ENCODE results near the gene NEDD4.

The NEDD4 gene

GRCh38 chr15:55784286-55784685, 209.1 kb downstream of the NEDD4 start:
- TF ChIP-seq CTCF (IDR thresholded peaks at IDR 0.05; ENCODE audit: low read depth, low read length, missing control alignments) = no peak
- no peak for DNase-seq (ENCODE audit: extremely low read depth, low read depth)

GRCh38 chr15:55782901-55783300, 210.5 kb downstream of the NEDD4 start:
- no peak overlapping the region for H3K4me3 ChIP-seq (replicated peaks; ENCODE audit: low read depth, low read length)
- TF ChIP-seq CTCF (IDR thresholded peaks at IDR 0.05; ENCODE audit: low read depth, low read length, missing control alignments) = no peak
- DNase-seq (ENCODE audit: extremely low read depth, low read depth) = peak; percentile 91

More at GRCh38 chr15:55784286-55784685, 209.1 kb downstream of the NEDD4 start:
- H3K4me3 ChIP-seq (replicated peaks; ENCODE audit: low read depth, low read length) = no peak overlapping the region

- DNase-seq (ENCODE audit: extremely low read depth, low read depth) = no peak
- no peak overlapping the region for H3K4me3 ChIP-seq (replicated peaks; ENCODE audit: low read depth, low read length)
- TF ChIP-seq CTCF (IDR thresholded peaks at IDR 0.05; ENCODE audit: low read depth, low read length, missing control alignments) = no peak
These were observed 213.1 kb downstream of the NEDD4 start for GRCh38 chr15:55780292-55780691.

- no peak for DNase-seq (ENCODE audit: extremely low read depth, low read depth)
- no peak for TF ChIP-seq CTCF (IDR thresholded peaks at IDR 0.05; ENCODE audit: low read depth, low read length, missing control alignments)
- no peak overlapping the region for H3K4me3 ChIP-seq (replicated peaks; ENCODE audit: low read depth, low read length)
These were observed 214.5 kb downstream of the NEDD4 start for GRCh38 chr15:55778932-55779331.

All from HFF-Myc (cell line).